Measurements from ENCODE around the gene MAP10.

Gene MAP10

DNA sequence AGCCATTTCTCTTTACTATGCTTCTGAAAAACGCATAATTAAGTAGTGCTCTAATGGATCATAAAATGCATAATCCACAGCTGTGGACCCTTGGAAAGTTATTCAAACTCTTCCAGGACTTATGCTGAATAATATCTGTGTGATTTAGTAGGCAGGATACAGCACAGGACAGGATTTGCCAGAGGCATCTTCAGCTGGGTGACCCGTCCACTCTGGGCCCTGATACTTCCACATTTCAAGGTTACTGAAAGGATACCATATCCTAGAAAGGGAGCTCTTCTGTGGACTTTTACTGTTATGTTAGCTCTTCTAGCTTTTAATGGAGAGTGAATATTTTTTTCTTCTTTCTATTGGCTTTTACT, 49.6 kb downstream of the MAP10 start:
- in situ Hi-C loops (cut with MboI; ENCODE audit: low sequenced_read_pairs) = no loop called here

DNA sequence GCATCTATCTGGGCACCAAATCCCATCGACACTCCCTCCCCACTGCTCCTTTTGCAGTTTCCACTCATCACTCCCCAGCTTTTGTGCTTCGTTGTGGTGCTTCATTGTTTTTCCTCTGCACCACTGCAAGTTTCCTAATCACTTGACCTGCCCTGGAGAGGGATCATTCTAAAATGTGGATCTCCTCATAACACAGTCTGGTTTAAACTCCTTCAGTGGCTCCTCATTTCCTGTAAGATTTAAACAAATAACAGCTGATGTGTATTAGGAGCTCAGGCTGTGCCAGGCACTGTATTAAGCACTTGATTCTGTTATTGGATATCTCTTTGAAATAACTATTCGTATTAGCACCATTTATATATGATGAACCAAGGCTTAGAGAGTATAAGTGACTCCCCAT, 51.3 kb downstream of the MAP10 start:
- in situ Hi-C loops (cut with MboI; ENCODE audit: low sequenced_read_pairs) = no loop called here
